GM06990 (cell line): Measurements from ENCODE around the gene DDX60.
A peak's percentile ranks its signal among the peaks of the same experiment; 100 is the strongest.

Source experiments
- DNase-seq: peaks from one replicate; pipeline ENCODE4 v3.0.0-alpha.2; 2011; ENCODE audit not compliant: insufficient read length; ENCODE audit errors: extremely low read depth
- H3K27me3 ChIP-seq: replicated peaks from 2 replicates; pipeline ENCODE4 v1.6.0; 2011; ENCODE audit warnings: low read length; ENCODE audit not compliant: control insufficient read depth, insufficient read depth
- H3K36me3 ChIP-seq: 2 replicates; pipeline ENCODE4 v1.5.1; 2011; ENCODE audit warnings: low read length; ENCODE audit not compliant: control insufficient read depth, insufficient read depth
- H3K4me3 ChIP-seq: replicated peaks from 2 replicates; pipeline ENCODE4 v1.5.1; 2011; ENCODE audit warnings: low read depth, mild to moderate bottlenecking, control low read depth, low read length
- CTCF ChIP-seq: IDR thresholded peaks from 2 replicates; pipeline ENCODE4 v1.5.1; 2011; ENCODE audit warnings: low read length, control low read depth, mild to moderate bottlenecking, inconsistent platforms; ENCODE audit not compliant: insufficient read depth, poor library complexity, severe bottlenecking

The DDX60 gene

GRCh38 chr4:168325591-168325990, 7.0 kb upstream of the DDX60 start:
- no peaks in the 10 kb centered on the region for H3K36me3 ChIP-seq
- no peak overlapping the region for H3K4me3 ChIP-seq
- no peak for TF ChIP-seq CTCF
- H3K27me3 ChIP-seq: no peaks in the 10 kb centered on the region
- DNase-seq: no peak

- no peaks in the 10 kb centered on the region for H3K27me3 ChIP-seq
- H3K4me3 ChIP-seq: no peak overlapping the region
- H3K36me3 ChIP-seq: no peaks in the 10 kb centered on the region
- no peak for TF ChIP-seq CTCF
- DNase-seq: no peak
Measured at GRCh38 chr4:168321006-168321405, 2.5 kb upstream of the DDX60 start.

- no peak for TF ChIP-seq CTCF
- no peak for DNase-seq
- Histone ChIP-seq H3K36me3 (no peaks in the 10 kb centered on the region), H3K4me3 (no peak overlapping the region), H3K27me3 (no peaks in the 10 kb centered on the region)
Measured at GRCh38 chr4:168319486-168320019, 1.0 kb upstream of the DDX60 start.

- H3K36me3 ChIP-seq: no peaks in the 10 kb centered on the region
- no peak for TF ChIP-seq CTCF
- no peaks in the 10 kb centered on the region for H3K27me3 ChIP-seq
- H3K4me3 ChIP-seq: peak overlapping the region; percentile 68
- DNase-seq: no peak
Measured at GRCh38 chr4:168317621-168318020, 931 bp downstream of the DDX60 start.

GRCh38 chr4:168309781-168310180, 8.8 kb downstream of the DDX60 start:
- Histone ChIP-seq H3K36me3 (no peaks in the 10 kb centered on the region), H3K27me3 (no peaks in the 10 kb centered on the region), H3K4me3 (no peak overlapping the region)
- TF ChIP-seq CTCF: no peak
- DNase-seq: no peak

GRCh38 chr4:168308912-168309311, 9.6 kb downstream of the DDX60 start:
- H3K4me3 ChIP-seq: no peak overlapping the region
- no peaks in the 10 kb centered on the region for H3K36me3 ChIP-seq
- no peak for TF ChIP-seq CTCF
- no peaks in the 10 kb centered on the region for H3K27me3 ChIP-seq
- DNase-seq: no peak
